ENCODE data around the gene CDCA7.

GRCh38 chr2:173415431-173416381 is 61.0 kb downstream of the CDCA7 start:
- TF ChIP-seq POU6F1 (CRISPR knock-in tag; IDR thresholded peaks at IDR 0.05; ENCODE audit: borderline replicate concordance, low read depth) (no peak), ZC3H10 (CRISPR knock-in tag; IDR thresholded peaks at IDR 0.05) (no peak), CREB5 (CRISPR knock-in tag; IDR thresholded peaks at IDR 0.05; ENCODE audit: low read depth) (no peak), ZNF565 (CRISPR knock-in tag; conservative IDR thresholded peaks at IDR 0.05; ENCODE audit: low read depth) (no peak), GLIS3 (CRISPR knock-in tag; IDR thresholded peaks at IDR 0.05) (no peak), ZFP30 (CRISPR knock-in tag; IDR thresholded peaks at IDR 0.05) (no peak), PATZ1 (CRISPR knock-in tag; IDR thresholded peaks at IDR 0.05; ENCODE audit: borderline replicate concordance) (no peak), TCF4 (CRISPR knock-in tag; IDR thresholded peaks at IDR 0.05; ENCODE audit: borderline replicate concordance) (no peak), TSHZ2 (CRISPR knock-in tag; IDR thresholded peaks at IDR 0.05) (no peak), ZFP3 (CRISPR knock-in tag; IDR thresholded peaks at IDR 0.05) (no peak)
